ENCODE data around the gene ELP6. TPM values are rescaled to one million over a fixed set of nuclear protein-coding genes. Genes with fewer than 3 reads are reported as not detected.
A peak's percentile ranks its signal among the peaks of the same experiment; 100 is the strongest.
"Not testable (repeated sequence)": the region's sequence is repeated elsewhere in the genome, so short reads cannot be mapped to it uniquely, and the experiment has no call there.

Gene ELP6
- total and polyA plus RNA-seq, 9 of the 15 experiments (the other 6 are each of a cell fraction or from before 2014, with no cell fraction given), result 76.9 to 198 (median 83.3) TPM

- TF ChIP-seq EGR1 (conservative IDR thresholded peaks at IDR 0.05), result peak; percentile 96
- TF ChIP-seq TRIM24 (IDR thresholded peaks at IDR 0.05), result peak; percentile 82
- TF ChIP-seq CCNT2 (IDR thresholded peaks at IDR 0.05; ENCODE audit: borderline replicate concordance, extremely low read depth, insufficient read length, low read depth, low read length), result peak; percentile 24
- peak; percentile 64; the same call in 1 of the 2 replicates for TF ChIP-seq NCOA1 (IDR thresholded peaks at IDR 0.05; ENCODE audit: low read depth)
- peak; percentile 45; the same call in 1 of the 2 replicates for TF ChIP-seq MTA1 (IDR thresholded peaks at IDR 0.05; ENCODE audit: borderline replicate concordance)
- TF ChIP-seq HDAC1 (IDR thresholded peaks at IDR 0.05), result peak; percentile 31 to 72; a peak in 2 of 4 replicates
- peak; percentile 96 for TF ChIP-seq CBFA2T3 (IDR thresholded peaks at IDR 0.05)
- peak; percentile 42; the same call in 1 of the 2 replicates for TF ChIP-seq CC2D1A (IDR thresholded peaks at IDR 0.05)
- TF ChIP-seq FOXA3 (CRISPR knock-in tag; conservative IDR thresholded peaks at IDR 0.05 in 1 of 2, IDR thresholded peaks at IDR 0.05 in 1 of 2), result 0 out of 4 replicates have a peak, but pooled peaks of 1 of the 2 experiments have one; percentile 24
- TF ChIP-seq ZNF766 (CRISPR knock-in tag; conservative IDR thresholded peaks at IDR 0.05), result peak; percentile 75; the same call in 1 of the 2 replicates
- TF ChIP-seq NFE2 (IDR thresholded peaks at IDR 0.05; ENCODE audit: low read depth), result peak; percentile 18; the same call in 1 of the 2 replicates
- 0 out of 2 replicates have a peak, but pooled peaks have one; percentile 34 for TF ChIP-seq SMAD4 (CRISPR knock-in tag; conservative IDR thresholded peaks at IDR 0.05)
- peak; percentile 94 for TF ChIP-seq CTBP1 (IDR thresholded peaks at IDR 0.05; ENCODE audit: borderline replicate concordance)
- TF ChIP-seq TEAD4 (IDR thresholded peaks at IDR 0.05; ENCODE audit: low read length), result peak; percentile 89
- TF ChIP-seq TEAD4 (CRISPR knock-in tag; IDR thresholded peaks at IDR 0.05; ENCODE audit: borderline replicate concordance); MYNN (CRISPR knock-in tag; IDR thresholded peaks at IDR 0.05): not testable (repeated sequence)
- TF ChIP-seq ZEB2 (IDR thresholded peaks at IDR 0.05), result peak; percentile 99
- peak in 1 of 2 experiments; percentile 20; a peak in 1 of 4 replicates for TF ChIP-seq ARNT (IDR thresholded peaks at IDR 0.05)
- peak; percentile 21 for TF ChIP-seq RBBP5 (IDR thresholded peaks at IDR 0.05; ENCODE audit: borderline replicate concordance, insufficient read depth, low read length, poor library complexity, severe bottlenecking)
- peak; percentile 93 for TF ChIP-seq GATAD2A (IDR thresholded peaks at IDR 0.05)
- TF ChIP-seq MBD2 (IDR thresholded peaks at IDR 0.05; ENCODE audit: borderline replicate concordance, low read depth), result peak; percentile 50; the same call in 1 of the 2 replicates
- TF ChIP-seq RAD51 (IDR thresholded peaks at IDR 0.05; ENCODE audit: borderline replicate concordance, low read depth), result peak; percentile 23; the same call in 1 of the 2 replicates
- TF ChIP-seq KLF16 (IDR thresholded peaks at IDR 0.05), result peak; percentile 92
- TF ChIP-seq CBX3 (IDR thresholded peaks at IDR 0.05; ENCODE audit: borderline replicate concordance in 1 of 2, low read length in 2 of 2), result 0 out of 3 replicates have a peak, but pooled peaks of 1 of the 2 experiments have one; percentile 16
- TF ChIP-seq DACH1 (IDR thresholded peaks at IDR 0.05; ENCODE audit: partially characterized antibody), result peak; percentile 77
- TF ChIP-seq SMARCE1 (IDR thresholded peaks at IDR 0.05), result peak; percentile 90
- peak; percentile 90 for TF ChIP-seq MITF (IDR thresholded peaks at IDR 0.05)
- peak; percentile 87 for TF ChIP-seq SOX6 (IDR thresholded peaks at IDR 0.05)
- peak; percentile 63 for TF ChIP-seq ZBTB2 (IDR thresholded peaks at IDR 0.05)
- TF ChIP-seq RCOR1 (IDR thresholded peaks at IDR 0.05; ENCODE audit: borderline replicate concordance in 1 of 2, low read depth in 2 of 2, low read length in 2 of 2), result peak in 1 of 2 experiments; percentile 87; a peak in 1 of 4 replicates
- peak; percentile 86; the same call in 1 of the 2 replicates for TF ChIP-seq TCF7 (IDR thresholded peaks at IDR 0.05; ENCODE audit: borderline replicate concordance)
- TF ChIP-seq MYNN (IDR thresholded peaks at IDR 0.05), result 0 out of 2 replicates have a peak, but pooled peaks have one; percentile 38
Observed at GRCh38 chr3:47481763-47482162, 31.7 kb downstream of the ELP6 start (continued).
